ENCODE results near the gene PRSS12. TPM values are rescaled to one million over a fixed set of nuclear protein-coding genes. Genes with fewer than 3 reads are reported as not detected.

Gene PRSS12
- total RNA-seq, 1 experiment from 2014 or later = 14.1 TPM

- Mint-ChIP-seq H3K4me1 (no peaks in the 10 kb centered on the region), H3K27ac (no peak overlapping the region), H3K9me3 (no peaks in the 10 kb centered on the region), H3K27me3 (ENCODE audit: low read depth) (peaks cover 3% of the 10 kb centered on the region), H3K4me3 (no peak overlapping the region), H3K36me3 (no peaks in the 10 kb centered on the region)
- DNase-seq (ENCODE audit: low spot score) = no peak
- TF ChIP-seq FOXP4 (CRISPR knock-in tag; IDR thresholded peaks at IDR 0.05) = no peak
- no peak for TF ChIP-seq ESRRA (CRISPR knock-in tag; IDR thresholded peaks at IDR 0.05; ENCODE audit: borderline replicate concordance)
- TF ChIP-seq CREB1 (CRISPR knock-in tag; IDR thresholded peaks at IDR 0.05) = no peak
- no peak for TF ChIP-seq ZNF121 (CRISPR knock-in tag; IDR thresholded peaks at IDR 0.05)
- no peak for TF ChIP-seq NFE2L1 (CRISPR knock-in tag; IDR thresholded peaks at IDR 0.05)
- no peak for ATAC-seq
- ChIA-PET CTCF (no interaction called here), POLR2A (no interaction called here)
These were observed 93.7 kb downstream of the PRSS12 start for GRCh38 chr4:118259111-118259510.

- ChIA-PET CTCF (no interaction called here), POLR2A (no interaction called here)
- Mint-ChIP-seq H3K4me3 (no peak overlapping the region), H3K27me3 (ENCODE audit: low read depth) (no peaks in the 10 kb centered on the region), H3K9me3 (peaks cover 10% of the 10 kb centered on the region), H3K36me3 (peaks cover 2% of the 10 kb centered on the region; the same call in 1 of the 2 replicates), H3K4me1 (no peaks in the 10 kb centered on the region), H3K27ac (no peak overlapping the region)
- TF ChIP-seq ZNF317 (CRISPR knock-in tag; IDR thresholded peaks at IDR 0.05; ENCODE audit: borderline replicate concordance, low read depth) (no peak), FOXP4 (CRISPR knock-in tag; IDR thresholded peaks at IDR 0.05) (no peak), SP1 (CRISPR knock-in tag; conservative IDR thresholded peaks at IDR 0.05) (no peak), TCF7 (CRISPR knock-in tag; IDR thresholded peaks at IDR 0.05; ENCODE audit: low read depth) (no peak), ATF6 (CRISPR knock-in tag; IDR thresholded peaks at IDR 0.05) (no peak), OVOL2 (CRISPR knock-in tag; IDR thresholded peaks at IDR 0.05; ENCODE audit: borderline replicate concordance) (no peak), ZNF281 (CRISPR knock-in tag; IDR thresholded peaks at IDR 0.05) (no peak), ZNF532 (CRISPR knock-in tag; IDR thresholded peaks at IDR 0.05; ENCODE audit: borderline replicate concordance) (no peak), ZNF232 (CRISPR knock-in tag; IDR thresholded peaks at IDR 0.05) (no peak), GRHL2 (CRISPR knock-in tag; IDR thresholded peaks at IDR 0.05; ENCODE audit: insufficient replicate concordance, severe bottlenecking) (no peak), SOX15 (CRISPR knock-in tag; IDR thresholded peaks at IDR 0.05) (no peak), ATF2 (CRISPR knock-in tag; IDR thresholded peaks at IDR 0.05; ENCODE audit: borderline replicate concordance, low read depth) (no peak)
- ATAC-seq (no peak), DNase-seq (ENCODE audit: low spot score) (no peak)
These were observed 98.4 kb downstream of the PRSS12 start for GRCh38 chr4:118254368-118254767.

All from WTC11 (cell line).